ENCODE data around the gene SHISA8.

- TF ChIP-seq CTCF (IDR thresholded peaks at IDR 0.05; ENCODE audit: low read length), result no peak
- TF ChIP-seq EZH2 (IDR thresholded peaks at IDR 0.05; ENCODE audit: borderline replicate concordance, low read length), result no peak
Measured at GRCh38 chr22:41920271-41920976, 5.5 kb upstream of the SHISA8 start.

Data from OCI-LY1 (cell line).